ENCODE data around the gene FBXO31.
"Not testable (repeated sequence)": the region's sequence is repeated elsewhere in the genome, so short reads cannot be mapped to it uniquely, and the experiment has no call there.

The FBXO31 gene

DNA sequence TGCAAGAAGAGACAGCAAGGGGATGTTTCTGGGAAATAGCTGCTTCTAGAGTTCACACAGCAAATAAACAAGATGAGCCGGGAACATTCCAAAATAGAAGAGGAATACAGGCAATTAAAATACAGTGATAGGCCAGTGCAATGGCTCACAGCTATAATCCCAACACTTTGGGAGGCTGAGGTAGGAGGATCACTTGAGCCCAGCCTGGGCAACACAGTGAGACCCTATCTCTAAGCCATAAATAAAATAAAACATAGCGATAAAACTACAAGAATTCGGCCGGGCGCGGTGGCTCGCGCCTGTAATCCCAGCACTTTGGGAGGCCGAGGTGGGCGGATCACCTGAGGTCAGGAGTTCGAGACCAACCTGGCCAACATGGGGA lies 43.9 kb downstream of the FBXO31 start:
- not testable (repeated sequence) for DNase-seq

GRCh38 chr16:87339086-87339723 lies 44.4 kb downstream of the FBXO31 start:
- no peak for DNase-seq

GRCh38 chr16:87338155-87338765 lies 45.3 kb downstream of the FBXO31 start:
- no peak for DNase-seq

- DNase-seq: no peak
Measured at GRCh38 chr16:87337262-87337771, 46.3 kb downstream of the FBXO31 start.

- no peak for DNase-seq
Measured at GRCh38 chr16:87336434-87337240, 46.9 kb downstream of the FBXO31 start.

GRCh38 chr16:87335625-87336433 lies 47.7 kb downstream of the FBXO31 start:
- no peak for DNase-seq

DNA sequence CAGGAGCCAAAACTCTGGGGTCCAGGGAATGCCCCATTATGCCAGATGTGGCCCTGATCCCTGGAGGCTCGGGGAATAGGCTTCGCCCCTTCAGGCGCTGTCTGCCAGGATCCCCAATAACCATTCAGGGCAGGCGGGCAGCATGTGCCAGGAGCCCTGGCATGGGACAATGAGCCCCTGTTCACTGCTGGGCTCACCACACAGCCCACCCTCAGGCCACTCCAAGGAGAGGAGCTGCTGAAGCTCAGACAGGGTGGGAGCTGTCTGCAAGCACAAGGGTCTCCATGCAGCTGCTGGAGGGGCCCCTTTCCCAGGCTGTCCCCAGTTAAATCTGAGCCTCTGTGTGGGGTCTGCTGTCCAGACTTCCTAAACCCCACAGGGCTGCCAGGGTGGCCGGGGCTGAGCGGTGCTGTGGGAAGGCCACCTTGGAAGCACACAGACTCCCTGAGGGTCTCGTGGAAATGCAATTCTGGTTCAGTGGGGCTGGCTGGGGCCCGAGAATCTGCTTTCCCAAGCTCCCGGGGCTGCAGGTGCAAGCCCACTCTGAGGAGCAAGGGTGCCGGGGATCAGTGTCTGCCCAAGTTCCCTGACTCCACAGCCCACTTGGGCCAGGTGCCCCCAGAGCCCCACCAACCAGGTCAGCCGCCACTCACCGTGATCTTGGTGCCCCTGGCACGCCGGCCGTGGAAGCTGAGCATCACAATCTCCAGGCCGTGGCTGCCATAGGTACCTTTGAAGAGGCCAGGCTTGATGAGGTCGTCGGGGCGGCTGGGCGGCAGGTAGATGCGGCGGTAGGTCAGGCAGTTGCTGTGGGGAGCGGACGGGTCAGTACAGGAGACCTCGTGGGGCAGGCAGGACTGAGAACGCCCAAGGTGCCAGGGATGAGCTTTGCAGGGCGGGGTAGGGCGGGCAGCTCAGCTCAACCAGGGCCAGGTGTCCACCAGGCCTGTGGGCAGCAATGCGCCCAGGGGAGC lies 48.6 kb downstream of the FBXO31 start:
- no peak for DNase-seq

GRCh38 chr16:87333581-87334331 lies 49.8 kb downstream of the FBXO31 start:
- no peak for DNase-seq

GRCh38 chr16:87333101-87333500 lies 50.5 kb downstream of the FBXO31 start:
- DNase-seq: no peak

- DNase-seq: no peak
Measured at GRCh38 chr16:87332150-87332549, 51.4 kb downstream of the FBXO31 start.

- DNase-seq: no peak
Measured at GRCh38 chr16:87331241-87331801, 52.3 kb downstream of the FBXO31 start.

- DNase-seq: no peak
Measured at GRCh38 chr16:87330646-87331045, 52.9 kb downstream of the FBXO31 start.

DNA sequence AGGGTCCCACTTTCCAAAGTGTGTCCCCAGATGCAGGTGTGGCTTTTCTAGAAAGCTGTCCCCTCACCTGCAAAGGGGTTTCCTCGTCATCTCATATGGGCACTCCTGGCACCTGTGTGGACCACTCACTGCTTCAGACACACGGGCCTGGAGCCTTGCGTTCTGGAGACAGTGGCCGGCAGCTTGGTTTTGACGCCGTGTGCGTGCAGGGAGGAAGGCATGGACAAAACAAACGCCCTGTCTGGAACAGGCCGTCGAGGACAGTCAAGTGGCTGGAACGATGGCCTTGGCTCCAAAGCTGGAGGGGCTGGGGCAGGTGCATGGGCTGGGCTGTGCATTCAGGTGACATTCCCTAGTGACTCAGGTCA lies 53.3 kb downstream of the FBXO31 start:
- no peak for DNase-seq

- no peak for DNase-seq
Measured at GRCh38 chr16:87329436-87330256, 53.9 kb downstream of the FBXO31 start.

- DNase-seq: no peak
Measured at GRCh38 chr16:87328846-87329245, 54.7 kb downstream of the FBXO31 start.

DNA sequence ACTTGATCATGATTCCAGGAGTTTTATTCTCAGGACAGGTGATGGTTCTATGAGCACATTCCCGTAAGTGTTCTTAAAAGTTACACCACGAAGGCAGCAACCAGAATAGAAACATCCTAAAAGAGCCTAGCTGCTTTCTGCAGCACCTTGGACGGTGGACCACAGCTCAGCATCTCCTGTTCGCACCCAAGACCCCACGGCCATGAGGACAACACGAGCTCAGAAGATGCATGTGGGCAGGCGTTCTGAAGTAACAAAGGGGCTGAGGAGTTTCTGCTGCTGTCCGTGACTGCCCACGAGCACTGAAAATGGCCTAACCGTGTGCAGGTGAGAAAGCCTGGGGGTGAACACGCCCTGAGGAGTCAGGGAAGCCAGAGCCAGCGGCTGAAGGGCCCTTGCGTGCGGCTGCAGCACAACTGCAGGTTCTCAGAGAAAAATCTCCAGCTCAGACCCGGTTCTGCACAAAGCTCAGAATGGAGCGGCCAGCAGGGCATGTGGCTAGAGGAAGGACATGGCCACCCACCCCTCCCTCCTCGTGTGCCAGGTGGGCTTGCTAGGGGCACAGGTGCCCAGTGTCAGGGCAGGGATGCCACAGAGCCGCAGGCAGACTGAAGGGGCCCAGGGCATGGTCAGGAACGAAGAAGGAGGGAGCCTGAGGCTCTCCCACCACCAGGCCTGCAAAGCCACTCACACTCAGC lies 55.6 kb downstream of the FBXO31 start:
- DNase-seq: no peak

DNA sequence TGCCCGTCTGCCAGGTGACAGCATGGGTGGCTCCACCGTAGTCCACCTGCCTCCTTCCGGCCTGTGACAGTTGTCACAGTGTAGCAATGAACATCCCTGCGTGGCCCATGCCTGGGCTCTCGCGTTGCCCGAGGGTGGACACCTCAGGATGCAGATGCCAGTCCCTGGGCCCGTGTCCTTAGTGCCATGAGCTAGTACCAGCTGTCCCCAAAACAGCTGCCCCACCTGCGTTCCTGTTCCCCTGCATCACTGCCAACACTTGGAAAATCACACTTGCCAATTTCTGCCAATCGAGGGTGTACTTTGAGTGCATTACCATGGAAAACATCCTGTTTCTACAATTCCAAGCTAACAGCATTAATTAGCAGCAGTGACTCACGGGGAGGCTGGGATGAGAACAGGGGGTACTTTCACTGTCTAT lies 57.4 kb downstream of the FBXO31 start:
- DNase-seq: no peak

DNA sequence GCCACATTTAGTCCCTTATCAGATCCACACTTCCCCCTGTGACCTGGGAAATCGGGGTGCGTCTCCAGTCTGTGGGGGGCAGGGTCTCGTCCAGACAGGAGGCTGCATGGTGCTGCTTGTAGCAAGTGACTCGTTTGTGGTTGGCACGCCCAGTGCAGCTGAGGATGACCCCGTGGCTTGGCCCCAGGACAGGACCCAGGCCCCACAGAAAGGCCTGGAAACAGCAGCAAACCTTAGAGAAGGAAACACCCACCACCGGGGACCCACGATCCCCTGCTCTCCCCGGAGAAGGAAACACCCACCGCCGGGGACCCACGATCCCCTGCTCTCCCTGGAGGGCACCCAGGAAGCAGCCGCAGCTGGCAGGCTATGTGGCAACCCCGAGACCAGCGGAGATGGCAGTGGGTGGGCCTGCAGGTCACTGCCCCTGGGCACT lies 58.1 kb downstream of the FBXO31 start:
- no peak for DNase-seq

Measured in stimulated activated CD4-positive, alpha-beta T cell treated with anti-CD3 and anti-CD28 coated beads, Interleukin-15, amount 100 ng/mL, for 24 hours (primary cell).